Cardiac fibroblast (primary cell): Measurements from ENCODE around the gene BNIP2.
"Not testable (repeated sequence)": the region's sequence is repeated elsewhere in the genome, so short reads cannot be mapped to it uniquely, and the experiment has no call there.

Experiments used
- DNase-seq, 2 donors: peaks; one replicate each; pipeline versions ENCODE4 v3.0.0 to v3.0.0-alpha.2; 2010; ENCODE audit warnings: low read depth in 2 of 2
- H3K4me3 ChIP-seq, 2 donors: replicated peaks in 1 of 2; 1 replicate in 1 of 2; 2 replicates in 1 of 2; pipeline ENCODE4 v1.5.1; 2011; ENCODE audit warnings: low read depth in 2 of 2, low read length in 2 of 2, mild to moderate bottlenecking in 2 of 2, moderate library complexity in 1 of 2
- TF ChIP-seq, protein P1 (sequence below): IDR thresholded peaks from one replicate; pipeline ENCODE4 v1.5.1; 2011; ENCODE audit warnings: low read depth, mild to moderate bottlenecking, low read length, inconsistent platforms

Gene BNIP2

DNA sequence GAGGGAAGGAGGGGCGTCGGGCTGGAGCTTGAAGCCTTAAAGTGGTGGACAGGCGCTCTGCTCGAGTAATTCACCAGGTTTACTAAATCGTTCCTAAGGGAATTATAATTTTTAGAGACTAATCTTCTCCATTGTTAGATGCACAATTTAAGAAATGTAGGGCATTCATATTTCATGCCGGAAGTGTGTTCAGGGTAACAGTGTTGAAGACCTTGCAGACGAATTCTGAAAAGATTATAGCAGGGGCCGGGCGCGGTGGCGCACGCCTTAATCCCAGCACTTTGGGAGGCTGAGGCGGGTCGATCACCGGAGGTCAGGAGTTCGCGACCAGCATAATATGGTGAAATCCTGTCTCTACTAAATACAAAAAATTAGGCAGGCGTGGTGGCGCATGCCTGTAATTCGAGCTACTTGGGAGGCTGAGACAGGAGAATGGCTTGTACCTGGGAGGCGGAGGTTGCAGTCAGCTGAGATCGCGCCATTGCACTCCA is 31.4 kb downstream of the BNIP2 start:
- H3K4me3 ChIP-seq = peak overlapping the region; percentile 82 to 90

DNA sequence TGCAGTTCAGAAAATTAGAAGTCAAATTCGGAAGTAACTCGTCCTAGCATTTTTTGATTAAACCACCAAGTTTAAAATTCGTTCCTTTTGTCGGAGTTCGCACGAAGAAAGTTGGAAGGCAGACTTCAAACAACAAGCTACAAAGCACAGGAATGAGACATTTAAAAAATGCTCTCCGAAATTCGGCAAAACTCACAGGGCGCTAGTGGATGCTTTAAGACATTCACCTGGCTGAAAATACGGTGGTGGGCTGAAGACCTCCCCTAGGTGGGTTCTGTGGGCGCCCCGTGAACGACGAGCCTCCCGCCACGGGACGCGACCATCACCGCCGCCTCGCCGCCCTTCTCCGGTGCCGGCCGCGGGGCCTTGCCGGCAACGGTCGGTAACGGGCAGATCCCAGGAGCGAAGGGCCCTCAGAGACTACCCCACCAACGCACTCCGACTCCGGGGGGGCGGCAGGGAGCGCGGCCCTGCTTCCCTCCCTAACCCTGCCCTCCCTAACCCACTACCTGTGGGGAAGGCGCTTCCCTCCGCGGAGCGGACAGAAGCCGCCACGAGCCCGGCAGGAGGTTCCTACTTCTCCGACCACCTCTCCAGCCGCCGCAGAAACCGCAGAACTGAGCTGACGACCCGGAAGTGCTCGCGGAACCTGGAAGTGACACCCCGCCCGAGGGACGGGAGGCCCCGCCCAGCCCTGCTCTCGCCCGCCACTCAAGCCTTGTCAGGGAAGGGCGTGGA is 32.1 kb downstream of the BNIP2 start, which contains the start of gene GTF2A2:
GTF2A2 (minus strand) TSS at position 619 of the 738 bp plus-strand sequence. CDS start 5,238 bp downstream, outside the sequence.
- TF ChIP-seq, protein P1, sequence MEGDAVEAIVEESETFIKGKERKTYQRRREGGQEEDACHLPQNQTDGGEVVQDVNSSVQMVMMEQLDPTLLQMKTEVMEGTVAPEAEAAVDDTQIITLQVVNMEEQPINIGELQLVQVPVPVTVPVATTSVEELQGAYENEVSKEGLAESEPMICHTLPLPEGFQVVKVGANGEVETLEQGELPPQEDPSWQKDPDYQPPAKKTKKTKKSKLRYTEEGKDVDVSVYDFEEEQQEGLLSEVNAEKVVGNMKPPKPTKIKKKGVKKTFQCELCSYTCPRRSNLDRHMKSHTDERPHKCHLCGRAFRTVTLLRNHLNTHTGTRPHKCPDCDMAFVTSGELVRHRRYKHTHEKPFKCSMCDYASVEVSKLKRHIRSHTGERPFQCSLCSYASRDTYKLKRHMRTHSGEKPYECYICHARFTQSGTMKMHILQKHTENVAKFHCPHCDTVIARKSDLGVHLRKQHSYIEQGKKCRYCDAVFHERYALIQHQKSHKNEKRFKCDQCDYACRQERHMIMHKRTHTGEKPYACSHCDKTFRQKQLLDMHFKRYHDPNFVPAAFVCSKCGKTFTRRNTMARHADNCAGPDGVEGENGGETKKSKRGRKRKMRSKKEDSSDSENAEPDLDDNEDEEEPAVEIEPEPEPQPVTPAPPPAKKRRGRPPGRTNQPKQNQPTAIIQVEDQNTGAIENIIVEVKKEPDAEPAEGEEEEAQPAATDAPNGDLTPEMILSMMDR = no peak
- DNase-seq = peak; percentile 93 to 94
- peak within 1 kb of the TSS; percentile 82 to 90 for H3K4me3 ChIP-seq

More for the DNA sequence above, 31.4 kb downstream of the BNIP2 start:
- no peak for DNase-seq
- TF ChIP-seq, protein P1 = no peak

DNA sequence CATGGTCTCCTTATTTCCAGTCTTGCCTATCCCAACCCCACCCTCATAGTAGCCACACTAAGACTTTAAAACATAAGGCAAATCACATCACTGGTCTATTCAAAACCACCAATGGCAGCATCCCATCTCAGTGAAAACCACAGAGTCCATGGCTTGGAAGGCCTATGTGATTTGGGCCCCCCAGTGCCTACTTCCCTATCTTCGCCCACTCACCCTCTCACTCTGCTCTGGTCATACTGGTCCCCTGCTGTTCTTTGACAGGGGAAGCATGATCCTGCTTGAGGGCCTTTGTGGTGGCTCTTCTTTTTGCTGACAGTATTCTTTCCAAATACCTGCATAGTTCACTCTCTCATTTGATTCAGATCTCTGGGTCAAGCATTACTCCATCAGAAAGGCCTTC is 35.1 kb downstream of the BNIP2 start:
- DNase-seq = no peak
- H3K4me3 ChIP-seq = no peak overlapping the region
- TF ChIP-seq, protein P1 = no peak

DNA sequence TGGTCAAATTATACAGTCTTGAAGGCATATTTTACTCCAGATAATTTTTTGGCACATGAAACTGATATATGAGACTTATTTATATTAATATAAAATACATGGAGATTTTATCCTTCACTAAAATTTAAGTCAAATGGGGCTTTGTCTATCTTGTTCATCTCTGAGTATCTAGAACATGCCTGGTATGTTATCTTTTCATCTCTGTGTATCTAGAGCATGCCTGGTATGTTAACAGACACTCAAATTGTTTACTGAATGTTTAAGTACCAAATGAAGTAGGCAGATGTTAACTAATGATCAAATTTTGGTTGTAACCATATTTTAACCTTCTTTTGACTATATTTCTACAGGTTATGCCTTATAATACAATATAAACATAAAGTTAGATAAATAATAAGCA is 39.5 kb downstream of the BNIP2 start:
- TF ChIP-seq, protein P1 = no peak
- H3K4me3 ChIP-seq = no peak overlapping the region
- DNase-seq = no peak

DNA sequence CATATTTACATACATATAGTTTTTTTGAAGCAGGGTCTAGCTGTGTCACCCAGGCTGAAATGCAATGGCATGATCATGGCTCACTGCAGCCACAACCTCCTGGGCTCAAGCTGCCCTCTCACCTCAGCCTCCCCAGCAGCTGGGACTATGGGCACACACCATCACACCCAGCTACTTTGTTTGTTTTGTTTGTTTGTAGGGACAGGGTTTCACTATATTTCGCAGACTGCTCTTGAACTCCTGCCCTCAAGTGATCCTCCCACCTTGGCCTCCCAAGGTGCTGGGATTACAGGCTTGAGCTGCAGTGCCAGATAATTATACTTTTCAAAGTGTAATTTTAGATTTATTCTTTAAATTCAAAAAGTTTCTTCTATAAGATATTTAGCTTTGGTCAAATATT is 42.0 kb downstream of the BNIP2 start:
- no peak overlapping the region for H3K4me3 ChIP-seq
- TF ChIP-seq, protein P1 = no peak
- no peak for DNase-seq

DNA sequence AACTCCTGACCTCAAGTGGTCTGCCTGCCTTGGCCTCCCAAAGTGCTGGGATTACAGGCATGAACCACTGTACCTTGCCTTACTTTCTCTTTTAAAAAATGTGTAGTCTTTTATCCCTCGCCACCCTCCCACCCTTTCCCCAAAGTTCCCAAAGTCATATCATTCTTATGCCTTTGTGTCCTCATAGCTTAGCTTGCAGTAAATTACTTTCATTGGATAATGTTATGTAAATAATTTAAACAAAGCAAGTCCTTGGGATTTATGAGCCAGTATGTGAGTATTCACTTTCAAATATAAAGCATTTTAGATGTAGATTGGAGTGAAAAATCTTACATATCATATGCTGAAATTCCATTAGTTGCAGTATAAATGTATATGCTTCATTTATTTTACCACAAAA is 42.8 kb downstream of the BNIP2 start:
- TF ChIP-seq, protein P1 = no peak
- no peak overlapping the region for H3K4me3 ChIP-seq
- DNase-seq = no peak

DNA sequence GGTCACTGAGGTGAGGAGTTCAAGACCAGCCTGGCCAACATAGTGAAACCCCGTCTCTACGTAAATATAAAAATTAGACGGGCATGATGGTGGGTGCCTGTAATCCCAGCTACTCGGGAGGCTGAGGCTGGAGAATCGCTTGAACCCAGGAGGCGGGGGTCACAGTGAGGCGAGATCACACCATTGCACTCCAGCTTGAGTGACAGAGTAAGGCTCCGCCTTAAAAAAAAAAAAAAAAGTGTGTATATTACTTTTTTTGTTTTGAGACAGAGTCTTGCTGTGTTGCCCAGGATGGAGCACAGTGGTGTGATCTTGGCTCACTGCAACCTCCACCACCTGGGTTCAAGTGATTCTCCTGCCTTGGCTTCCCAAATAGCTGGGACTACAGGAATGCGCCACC is 43.3 kb downstream of the BNIP2 start:
- DNase-seq, H3K4me3 ChIP-seq: not testable (repeated sequence)
